Left lung (tissue), 10 donors: ENCODE results near the gene DNAJC11. TPM values are rescaled to one million over a fixed set of nuclear protein-coding genes. Genes with fewer than 3 reads are reported as not detected.

Experiments
- ATAC-seq: fragments of 200-7000 bp; cut with Tn5 transposase; one replicate; pipeline ENCODE4 v1.9.1; 2020; ENCODE audit warnings: moderate library complexity
- DNase-seq, 4 donors: peaks; one replicate each; pipeline ENCODE4 v3.0.0-alpha.2; 2013 to 2020
- H3K27ac ChIP-seq, 2 donors: fragments of 200-600 bp; sonication (generic) in 1 of 2; one replicate each; pipeline versions ENCODE4 v1.5.0 to v1.8.0; 2020 to 2021
- H3K27me3 ChIP-seq, 2 donors: fragments of 200-600 bp; sonication (generic) in 1 of 2; one replicate each; pipeline versions ENCODE4 v1.5.0 to v1.8.0; 2020 to 2021
- H3K36me3 ChIP-seq, 2 donors: fragments of 200-600 bp; sonication (generic) in 1 of 2; one replicate each; pipeline versions ENCODE4 v1.5.0 to v1.8.0; 2020 to 2021
- H3K4me1 ChIP-seq, 2 donors: fragments of 200-600 bp; one replicate each; pipeline ENCODE4 v1.8.0; 2021
- H3K4me3 ChIP-seq, 2 donors: fragments of 200-600 bp; sonication (generic) in 1 of 2; one replicate each; pipeline versions ENCODE4 v1.5.0 to v1.8.0; 2020 to 2021; ENCODE audit warnings: mild to moderate bottlenecking in 1 of 2
- H3K9me3 ChIP-seq, 2 donors: fragments of 200-600 bp; sonication (generic) in 1 of 2; one replicate each; pipeline versions ENCODE4 v1.5.0 to v1.8.0; 2020 to 2021
- CTCF ChIP-seq, 2 donors: fragments of 200-600 bp; sonication (generic) in 1 of 2; IDR thresholded peaks; one replicate each; pipeline versions ENCODE4 v1.5.0 to v1.8.0; 2021; ENCODE audit warnings: antibody characterized with exemption in 2 of 2
- intact Hi-C, 2 donors: fragments of 100-400 bp; cut with DNase I; formaldehyde crosslinking; loops; one replicate each; pipeline versions ENCODE4 v1.11.2 to v1.14.2; 2022
- polyA plus RNA-seq, 6 donors: library from polyadenylated mRNA; unstranded; fragments of 120-200 nt; gene quantifications; one replicate each; pipeline ENCODE4 v1.2.1, GENCODE V29; 2013; ENCODE audit not compliant: insufficient read length in 6 of 6
- total RNA-seq, 2 donors: library from RNA; stranded (reverse); fragmentation: NEBNext Ultra II Directional; extraction: Animal tissue kit (Norgen Biotek cat#: 25700); gene quantifications; one replicate each; pipeline ENCODE4 v1.2.1, GENCODE V29; 2021
- donor health status: DM: no; HTN: yes; CAD: no.
- donor health status: DM: no; HTN: no; CAD: no.

Gene DNAJC11
- total and polyA plus RNA-seq, 8 donors = 33.5 to 52.0 (median 46.7) TPM

- no peak for TF ChIP-seq CTCF (IDR thresholded peaks at IDR 0.05)
- Histone ChIP-seq H3K9me3 (no peaks in the 10 kb centered on the region), H3K27me3 (no peaks in the 10 kb centered on the region), H3K4me3 (no peak overlapping the region), H3K4me1 (no peaks in the 10 kb centered on the region), H3K36me3 (peaks cover 3 to 100% of the 10 kb centered on the region in 2 donors), H3K27ac (no peak overlapping the region)
- intact Hi-C loops = loop anchor here in 1 of 2 donors (10.0 kb wide), 1 partner anchor 151 kb away; no protein-coding TSS in a partner anchor
- DNase-seq (peak in 1 of 4 donors; percentile 72), ATAC-seq (no peak)
These were observed 65.5 kb downstream of the DNAJC11 start for GRCh38 chr1:6635910-6636760.

DNA sequence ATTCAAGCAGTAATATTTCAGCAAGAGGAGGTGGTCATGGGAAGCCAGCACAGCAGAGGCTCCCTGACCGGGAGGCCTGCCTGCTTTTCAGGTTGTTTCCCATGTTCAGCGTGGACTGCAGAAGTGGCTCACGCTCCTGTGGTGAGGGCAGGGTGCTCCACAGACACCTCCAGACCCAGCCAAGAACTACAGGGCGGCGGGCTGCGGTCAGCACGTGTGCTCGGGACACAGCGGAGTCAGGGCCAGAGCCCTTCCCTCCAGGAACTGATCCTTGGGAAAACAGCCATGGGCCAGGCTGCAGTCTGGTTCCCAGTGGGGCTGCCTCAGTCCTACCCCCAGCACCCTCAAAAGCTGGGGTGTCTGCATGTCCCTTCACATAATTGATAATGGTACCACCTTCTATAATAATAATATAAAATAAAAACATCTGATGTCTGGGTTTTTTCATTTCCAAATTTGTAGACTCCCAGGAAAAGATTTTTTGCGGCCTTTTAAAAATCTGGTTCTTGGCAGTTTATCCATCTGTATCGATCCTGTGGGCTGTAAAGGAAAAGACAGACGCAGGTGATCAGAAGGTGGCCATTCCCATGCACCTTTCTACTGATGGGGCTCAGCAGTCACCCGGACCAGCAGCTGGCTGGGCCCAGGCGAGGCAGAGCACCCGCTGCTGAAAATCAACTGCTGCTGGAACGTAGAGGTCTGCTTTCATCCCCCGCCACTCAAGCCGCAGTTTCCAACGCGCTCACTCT lies 66.3 kb downstream of the DNAJC11 start:
- H3K4me3 ChIP-seq = no peak overlapping the region
- ATAC-seq (no peak), DNase-seq (no peak)
- H3K9me3 ChIP-seq = no peaks in the 10 kb centered on the region
- intact Hi-C loops = loop anchor here in 1 of 2 donors (10.0 kb wide), 1 partner anchor 151 kb away; no protein-coding TSS in a partner anchor
- peaks cover 3 to 100% of the 10 kb centered on the region in 2 donors for H3K36me3 ChIP-seq
- H3K4me1 ChIP-seq = no peaks in the 10 kb centered on the region
- H3K27me3 ChIP-seq = no peaks in the 10 kb centered on the region
- no peak for TF ChIP-seq CTCF (IDR thresholded peaks at IDR 0.05)
- no peak overlapping the region for H3K27ac ChIP-seq

DNA sequence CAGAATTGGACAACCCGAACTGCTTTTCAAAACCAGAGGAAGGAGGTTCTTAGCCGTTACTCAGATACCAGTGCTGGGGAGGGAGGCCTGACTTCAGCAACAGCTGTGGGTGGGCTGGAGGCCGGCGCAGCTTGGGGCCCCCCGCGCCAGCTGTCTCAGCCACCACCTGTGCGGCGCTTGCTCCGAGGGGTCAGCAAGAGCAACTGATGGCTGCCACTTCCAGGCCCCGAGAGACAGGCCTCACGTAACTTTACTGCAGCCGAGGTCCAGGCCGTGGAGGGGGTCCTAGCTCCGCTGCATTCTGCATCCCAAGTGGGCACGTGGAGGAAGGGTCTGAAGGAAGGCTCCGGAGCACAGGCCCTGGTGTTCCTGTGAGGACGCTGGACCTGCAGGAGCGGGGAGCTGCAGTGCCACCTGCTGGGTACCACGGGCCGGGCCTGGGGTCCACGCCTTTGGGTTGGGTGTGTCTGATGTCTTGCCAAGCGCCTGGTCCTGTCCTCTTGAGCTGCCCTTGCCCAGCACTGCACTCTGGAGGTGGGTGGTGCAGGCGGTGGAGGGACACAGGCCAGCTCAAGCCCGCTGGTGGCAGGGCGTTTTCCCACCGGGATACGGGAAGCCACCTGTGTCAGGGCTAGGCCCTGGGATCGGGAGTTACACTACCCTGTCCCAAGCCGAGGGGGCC lies 67.1 kb downstream of the DNAJC11 start:
- no peak overlapping the region for H3K4me3 ChIP-seq
- peaks cover 3 to 100% of the 10 kb centered on the region in 2 donors for H3K36me3 ChIP-seq
- H3K27me3 ChIP-seq = no peaks in the 10 kb centered on the region
- H3K27ac ChIP-seq = no peak overlapping the region
- peak; percentile 16 to 87 (median 48) for DNase-seq
- H3K4me1 ChIP-seq = no peaks in the 10 kb centered on the region
- TF ChIP-seq CTCF (IDR thresholded peaks at IDR 0.05) = peak; percentile 31 to 34
- no peaks in the 10 kb centered on the region for H3K9me3 ChIP-seq
- ATAC-seq = peak; percentile 81
- intact Hi-C loops = loop anchor here in 1 of 2 donors (10.0 kb wide), 1 partner anchor 150 kb away; no protein-coding TSS in a partner anchor

DNA sequence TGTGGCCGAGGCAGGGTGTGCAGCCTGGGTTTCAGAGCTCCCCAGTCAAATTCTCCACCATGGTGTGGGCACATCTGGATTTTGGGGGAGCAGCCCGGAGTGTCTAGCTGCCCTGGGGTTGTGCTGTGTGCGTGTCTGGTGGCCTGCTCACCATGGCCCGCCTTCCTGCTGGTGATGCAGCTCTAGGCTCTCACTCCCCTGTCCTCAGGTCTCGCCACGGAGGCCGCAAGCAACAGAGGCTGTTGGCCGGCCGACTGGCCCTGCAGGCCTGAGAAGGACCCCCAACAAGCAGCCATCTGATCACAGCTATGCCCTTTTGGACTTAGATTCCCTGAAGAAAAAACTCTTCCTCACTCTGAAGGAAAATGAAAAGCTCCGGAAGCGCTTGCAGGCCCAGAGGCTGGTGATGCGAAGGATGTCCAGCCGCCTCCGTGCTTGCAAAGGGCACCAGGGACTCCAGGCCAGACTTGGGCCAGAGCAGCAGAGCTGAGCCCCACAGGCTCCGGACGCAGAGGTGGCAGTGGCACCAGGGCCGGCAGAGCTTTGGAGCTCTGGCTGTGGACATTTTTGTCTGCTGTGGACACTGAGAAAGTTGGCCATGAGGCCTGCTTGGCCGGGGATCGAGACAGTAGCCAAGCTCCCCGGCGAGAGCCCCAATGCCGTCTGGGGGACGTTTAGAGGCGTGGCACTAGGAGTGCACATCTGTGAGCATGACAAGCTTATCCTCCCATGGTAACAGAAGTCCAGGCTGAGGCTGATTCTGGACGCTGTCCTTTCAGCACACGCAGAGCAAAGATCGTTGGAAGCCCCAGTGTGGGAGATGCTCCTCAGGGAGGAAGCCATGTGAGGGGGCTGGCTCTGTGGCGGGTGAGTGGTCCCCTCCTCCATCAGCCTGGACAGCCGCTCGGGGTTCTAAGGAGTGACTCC lies 68.8 kb downstream of the DNAJC11 start:
- Histone ChIP-seq H3K36me3 (peaks cover 3 to 100% of the 10 kb centered on the region in 2 donors), H3K4me1 (peaks cover 0 to 4% of the 10 kb centered on the region in 2 donors), H3K27ac (no peak overlapping the region), H3K27me3 (no peaks in the 10 kb centered on the region), H3K4me3 (no peak overlapping the region), H3K9me3 (no peaks in the 10 kb centered on the region)
- no peak for TF ChIP-seq CTCF (IDR thresholded peaks at IDR 0.05)
- intact Hi-C loops = loop anchor here in 1 of 2 donors (10.0 kb wide), 1 partner anchor 148 kb away; no protein-coding TSS in a partner anchor
- no peak for ATAC-seq
- peak in 1 of 4 donors; percentile 60 for DNase-seq
